SH-SY5Y (cell line): ENCODE data around the gene POLN.

ENCODE experiments used
- GATA2 ChIP-seq: IDR thresholded peaks from 2 replicates; pipeline ENCODE4 v1.6.1; 2011; ENCODE audit warnings: mild to moderate bottlenecking, low read depth, low read length
- GATA3 ChIP-seq: IDR thresholded peaks from 2 replicates; pipeline ENCODE4 v1.6.1; 2011; ENCODE audit warnings: low read depth, mild to moderate bottlenecking, low read length, moderate library complexity

The POLN gene

DNA sequence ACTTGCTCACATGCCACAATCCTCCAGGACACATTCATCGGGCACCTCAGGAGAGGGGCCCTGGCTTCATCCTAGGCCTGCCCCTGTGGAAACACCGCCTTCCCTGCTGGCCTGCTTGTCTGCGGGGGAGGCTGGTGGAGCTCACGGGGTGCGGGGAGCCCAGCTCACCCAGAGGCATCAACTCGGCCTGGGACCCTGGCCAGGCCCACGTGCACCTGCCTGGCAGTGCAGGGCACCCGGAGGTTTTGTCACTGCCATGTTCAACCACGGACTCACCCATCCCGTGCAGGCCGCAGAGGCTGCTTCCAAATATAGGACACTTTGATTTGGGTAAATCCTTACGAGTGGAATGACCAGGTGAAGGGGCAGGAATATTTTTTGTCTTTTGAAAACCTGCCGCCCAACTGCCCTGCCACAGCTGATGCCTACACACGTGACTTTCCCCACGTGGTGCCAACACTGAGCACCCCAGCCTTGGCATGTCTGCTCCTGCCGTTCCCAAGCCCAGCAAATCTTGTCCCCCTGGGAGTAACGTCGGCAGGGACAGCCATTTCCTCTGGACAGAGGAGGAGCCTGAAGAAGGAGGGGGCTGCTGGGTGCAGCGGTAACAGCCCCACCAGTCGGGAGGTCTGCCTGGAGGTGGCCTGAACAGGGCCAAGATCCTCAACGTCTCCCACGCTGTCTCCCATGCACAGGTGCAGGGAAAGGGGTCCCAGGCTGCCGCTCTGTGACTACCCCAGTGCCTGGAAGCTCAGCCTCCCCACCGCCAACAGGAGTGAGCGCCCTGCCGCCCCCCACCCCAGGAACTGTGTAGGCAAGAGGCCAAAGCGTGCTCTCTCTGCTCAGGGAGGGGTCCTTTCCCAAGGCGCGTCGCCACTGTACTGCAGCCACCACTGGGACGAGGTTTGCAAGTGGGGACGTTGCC lies 11.5 kb upstream of the POLN start:
- TF ChIP-seq GATA3 (no peak), GATA2 (no peak)

DNA sequence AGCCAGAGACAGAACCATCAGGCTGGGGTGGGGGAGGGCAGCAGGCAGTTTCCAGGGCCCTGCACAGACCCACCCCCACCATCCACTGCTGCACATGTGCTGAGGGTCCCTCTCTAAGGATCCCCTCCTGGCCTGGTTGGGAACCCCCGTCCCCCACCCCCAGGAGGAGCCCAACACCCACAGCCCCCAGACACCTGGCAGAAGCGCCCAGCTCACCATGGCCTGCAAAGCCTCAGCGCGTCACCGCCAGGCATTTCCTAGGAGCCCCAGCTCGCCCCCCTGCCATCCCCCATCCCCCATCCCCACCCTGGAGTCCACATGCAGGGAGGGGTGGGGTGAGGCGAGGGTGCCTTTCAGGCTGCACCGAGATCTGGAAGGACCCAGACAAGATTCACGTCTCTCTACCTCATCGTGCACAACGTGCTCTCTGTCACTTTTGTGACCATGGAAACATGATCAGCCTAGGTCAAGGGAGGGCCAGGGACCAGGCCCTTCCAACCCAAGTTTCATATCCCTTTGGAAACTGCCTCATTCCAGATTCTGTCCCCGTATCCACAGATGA lies 10.7 kb upstream of the POLN start:
- no peak for TF ChIP-seq GATA3
- TF ChIP-seq GATA2 = no peak

DNA sequence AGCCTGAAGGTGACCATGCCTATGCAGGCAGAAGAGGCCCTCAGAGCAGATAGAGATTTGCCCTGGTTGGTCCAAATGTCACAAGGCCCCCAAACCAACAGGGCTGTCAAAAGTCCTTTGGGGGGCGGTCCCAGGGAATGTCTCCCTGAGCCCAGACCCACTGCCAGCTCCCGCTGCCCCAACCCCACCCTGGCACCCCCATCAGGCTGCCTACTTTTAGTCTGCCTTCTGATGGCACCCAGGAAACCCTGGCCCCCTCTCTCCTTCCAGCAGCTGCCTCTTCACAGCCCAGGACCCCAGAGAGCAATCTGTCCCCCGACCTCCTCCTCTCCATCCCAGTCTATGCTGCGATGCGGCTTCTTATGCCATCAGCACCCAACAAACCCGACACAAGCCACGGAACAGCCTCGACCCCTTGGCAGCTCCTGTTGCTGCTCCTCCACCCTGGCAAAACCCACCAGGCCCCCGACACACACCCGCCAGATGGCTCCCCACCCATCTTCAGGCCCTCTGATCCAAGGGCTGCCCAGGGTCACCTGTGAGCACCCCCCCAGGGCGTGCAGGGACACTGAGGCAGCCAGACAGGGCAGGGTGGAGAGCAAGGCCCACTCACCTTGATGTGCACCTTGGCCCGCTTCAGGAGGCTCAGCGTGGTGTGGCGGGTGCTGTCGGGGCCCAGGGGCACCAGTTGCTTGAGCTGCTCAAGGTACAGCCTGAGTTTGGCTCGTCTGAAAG lies 10.0 kb upstream of the POLN start:
- no peak for TF ChIP-seq GATA2
- no peak for TF ChIP-seq GATA3

DNA sequence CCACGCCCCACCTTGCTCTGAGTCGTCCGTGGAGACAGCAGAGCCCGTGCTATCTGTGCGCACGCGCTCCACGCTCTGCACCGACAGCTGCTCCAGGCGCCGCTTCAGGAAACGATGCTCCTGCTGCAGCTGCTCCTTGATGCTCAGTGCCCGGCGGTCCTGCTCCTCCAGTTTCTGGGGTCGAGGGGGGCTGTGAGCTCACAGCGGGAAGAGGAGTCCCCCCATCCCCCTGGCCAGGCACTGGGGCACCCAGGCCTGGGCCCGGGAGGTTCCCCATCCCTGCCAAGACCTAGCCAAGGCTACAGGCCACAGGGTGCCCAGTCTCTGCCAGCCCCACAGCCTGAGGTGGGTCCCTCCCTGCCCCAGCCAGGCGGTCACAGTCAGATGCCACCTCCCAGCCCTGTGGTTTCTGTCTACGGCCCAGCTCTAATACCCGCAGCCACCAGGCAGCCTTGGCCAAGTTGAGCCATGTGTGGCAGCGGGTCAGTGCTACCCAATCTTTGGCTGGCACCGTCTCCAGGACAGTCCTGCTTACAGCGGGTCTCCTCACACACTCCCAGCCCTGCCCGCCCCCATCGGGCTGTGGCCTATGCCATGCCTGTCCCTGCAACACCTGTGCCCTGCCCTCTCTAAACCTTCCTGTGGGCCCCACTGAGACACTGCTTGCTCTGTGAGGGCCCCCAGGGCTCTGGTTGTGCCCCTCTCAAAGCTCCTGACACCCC lies 9.3 kb upstream of the POLN start:
- TF ChIP-seq GATA3 = no peak
- TF ChIP-seq GATA2 = no peak

DNA sequence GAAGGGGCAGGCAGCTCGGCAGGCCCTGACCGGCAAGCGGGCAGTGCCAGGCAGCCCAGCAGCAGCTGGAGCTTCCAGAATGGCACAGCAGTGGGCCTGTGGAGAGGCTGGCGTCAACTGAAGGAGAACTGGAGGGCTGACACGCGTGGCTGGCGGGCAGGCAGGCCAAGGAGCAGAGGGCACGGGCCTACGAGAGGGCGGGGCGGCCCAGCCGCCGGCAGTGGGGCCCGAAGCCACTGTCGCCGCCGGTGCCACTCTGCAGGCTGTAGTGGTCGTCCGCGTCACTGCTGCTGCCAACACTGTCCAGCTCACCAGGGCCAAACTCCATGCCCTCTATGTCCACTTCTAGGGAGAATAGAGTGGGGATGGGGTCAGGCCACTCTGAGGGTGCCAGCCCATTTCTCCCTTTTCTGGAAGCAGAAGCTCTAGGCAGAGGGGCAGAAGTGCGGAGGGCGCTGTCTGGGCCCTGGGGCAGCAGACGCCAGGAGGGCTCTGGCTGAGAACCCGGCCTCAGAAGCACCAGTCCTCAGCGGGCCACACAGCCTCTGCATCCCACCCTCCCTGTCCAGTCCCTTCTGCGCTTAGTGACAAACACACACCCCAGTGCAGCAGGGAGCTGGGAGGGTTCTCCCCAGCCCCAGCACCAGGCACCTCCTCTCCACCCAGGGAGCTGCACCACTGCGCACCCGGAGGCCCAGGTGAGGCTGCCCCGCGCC lies 8.6 kb upstream of the POLN start:
- TF ChIP-seq GATA3 = no peak
- TF ChIP-seq GATA2 = no peak

DNA sequence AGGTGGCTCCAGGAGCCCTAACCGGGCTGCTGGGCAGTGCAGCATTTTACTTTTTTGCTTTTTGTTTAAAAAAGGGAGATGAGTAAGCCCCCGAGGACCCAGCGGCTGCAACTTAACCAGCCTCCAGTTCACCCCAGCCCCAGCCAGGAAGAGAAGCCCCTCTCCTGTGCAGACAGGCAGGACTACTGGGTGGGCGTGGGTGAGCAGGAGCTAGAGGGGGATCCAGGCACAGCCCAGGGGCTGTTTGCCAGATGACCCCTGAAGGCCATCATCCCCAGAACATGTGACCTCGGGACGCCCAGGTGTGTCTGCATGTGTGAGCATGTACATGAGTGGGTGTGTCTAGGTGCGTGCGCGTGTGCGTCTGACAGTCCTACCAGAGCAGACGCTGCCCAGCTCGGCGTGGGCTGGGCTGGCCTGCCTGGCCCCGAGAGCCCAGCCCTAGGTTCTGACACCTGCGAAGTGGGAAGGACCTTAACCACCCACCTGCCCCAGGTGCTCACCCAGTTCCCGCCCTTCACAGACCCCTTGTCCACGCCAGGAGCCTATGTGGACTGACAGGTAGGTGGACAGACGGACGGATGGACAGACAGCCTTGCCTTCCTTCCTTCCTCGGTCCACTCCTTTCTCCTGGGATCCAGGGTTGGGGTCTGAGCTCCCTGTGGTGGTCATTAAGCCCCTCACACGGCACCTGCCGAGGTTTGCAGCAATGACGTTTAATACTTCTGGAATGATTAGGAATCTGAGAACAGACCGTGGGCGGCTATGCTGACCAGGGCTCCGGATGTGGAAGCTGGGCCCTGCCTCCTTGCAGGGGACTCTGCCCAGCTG lies 7.8 kb upstream of the POLN start:
- no peak for TF ChIP-seq GATA2
- no peak for TF ChIP-seq GATA3

DNA sequence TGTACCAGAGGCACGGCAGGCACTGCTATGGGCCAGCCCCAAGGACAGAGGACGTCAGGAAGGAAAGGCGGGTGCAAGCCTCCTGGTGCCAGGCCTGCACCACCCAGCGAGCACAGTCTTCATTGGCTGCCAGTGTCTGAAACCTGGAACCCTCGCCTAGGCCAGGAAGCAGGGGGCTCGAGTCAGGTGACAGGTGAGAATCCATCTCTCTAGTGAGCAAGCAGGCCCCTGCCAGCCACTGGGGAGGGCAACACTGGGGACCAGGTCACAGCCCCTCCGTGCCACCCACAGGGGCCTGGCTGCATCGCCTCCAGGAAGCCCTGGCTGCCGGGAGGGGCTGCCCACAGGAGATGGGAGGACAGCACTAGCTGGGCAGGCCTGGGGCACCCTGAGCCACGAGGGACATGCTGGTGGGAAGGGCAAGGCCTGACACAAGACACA lies 6.9 kb upstream of the POLN start:
- no peak for TF ChIP-seq GATA2
- TF ChIP-seq GATA3 = no peak

DNA sequence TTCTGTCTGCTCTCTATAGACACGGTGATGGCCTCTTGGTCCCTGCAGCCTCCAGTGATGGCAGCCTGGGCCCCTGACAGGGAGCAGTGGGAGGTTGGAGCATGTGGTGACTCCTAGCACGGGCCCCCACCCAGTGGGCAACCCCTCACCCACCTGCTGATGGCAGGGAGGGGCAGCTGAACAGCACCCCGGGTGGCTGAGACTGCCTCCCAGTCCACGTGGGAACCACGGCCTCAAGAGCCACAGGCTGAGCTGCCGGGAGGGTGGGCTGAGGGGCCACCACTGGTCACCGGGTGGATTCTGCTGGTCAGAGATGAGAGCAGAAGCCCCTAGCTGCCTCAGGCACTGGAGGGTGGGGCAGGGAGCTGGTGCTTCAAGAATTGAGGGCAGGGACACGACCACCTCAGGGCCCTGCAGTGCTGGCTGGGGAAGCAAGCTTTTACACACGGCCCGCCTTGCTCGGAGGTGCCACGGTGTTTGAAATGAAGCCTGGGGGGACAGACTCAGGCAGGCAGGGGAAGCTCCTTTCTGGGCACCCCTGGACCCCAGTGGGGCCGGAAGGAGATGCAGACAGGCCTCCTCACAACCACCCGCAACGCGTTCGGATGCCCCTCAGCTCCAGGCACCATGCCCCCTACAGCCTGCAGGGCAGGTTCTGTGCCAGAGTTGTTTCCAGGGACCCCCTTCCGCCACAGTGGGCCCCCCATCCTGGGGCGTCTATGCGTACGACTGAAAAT lies 6.3 kb upstream of the POLN start:
- TF ChIP-seq GATA3 = no peak

DNA sequence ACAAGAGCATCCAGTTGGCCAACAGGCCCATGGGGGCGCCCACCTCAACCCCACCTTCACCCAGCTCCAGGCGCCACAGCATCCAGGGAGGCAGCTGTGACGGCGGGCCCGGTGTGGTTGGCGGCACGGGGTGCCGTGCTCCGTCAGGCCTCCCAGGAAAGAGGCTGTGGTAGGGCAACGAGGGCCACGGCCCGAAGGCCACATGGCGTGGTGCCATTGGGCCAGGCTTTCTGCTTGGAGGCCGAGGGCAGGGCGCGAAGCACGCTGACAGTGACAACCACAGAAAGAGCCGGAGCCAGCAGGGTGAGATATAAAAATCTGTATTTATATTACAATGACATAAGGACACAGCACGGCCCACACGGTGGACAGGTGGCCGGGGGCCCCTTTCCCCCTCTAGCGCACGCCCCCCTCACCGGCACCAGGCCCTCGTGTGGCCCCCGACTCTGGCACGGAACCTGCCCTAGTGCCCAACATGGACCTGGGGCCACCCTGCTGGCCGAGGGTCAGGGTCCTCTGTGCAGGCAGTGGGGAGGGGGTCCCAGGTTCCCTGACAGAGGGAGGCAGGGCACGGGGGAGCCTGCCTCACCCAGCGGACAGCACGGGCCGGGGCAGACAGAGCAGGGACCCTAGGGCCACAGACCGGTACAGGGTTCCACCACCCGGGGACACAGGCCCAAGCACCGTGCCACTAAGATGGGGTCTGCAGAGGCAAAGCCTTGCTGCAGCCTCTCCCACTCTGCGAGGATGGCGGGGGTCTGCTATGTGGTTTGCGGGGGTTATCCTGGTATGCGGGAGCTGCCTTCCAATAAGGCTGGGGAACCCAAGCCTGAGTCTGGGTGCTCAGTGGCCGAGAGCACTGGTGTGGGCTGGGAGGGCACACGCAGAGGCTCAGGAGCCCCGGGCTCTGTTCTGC lies 5.5 kb upstream of the POLN start:
- TF ChIP-seq GATA2 (no peak), GATA3 (no peak)

DNA sequence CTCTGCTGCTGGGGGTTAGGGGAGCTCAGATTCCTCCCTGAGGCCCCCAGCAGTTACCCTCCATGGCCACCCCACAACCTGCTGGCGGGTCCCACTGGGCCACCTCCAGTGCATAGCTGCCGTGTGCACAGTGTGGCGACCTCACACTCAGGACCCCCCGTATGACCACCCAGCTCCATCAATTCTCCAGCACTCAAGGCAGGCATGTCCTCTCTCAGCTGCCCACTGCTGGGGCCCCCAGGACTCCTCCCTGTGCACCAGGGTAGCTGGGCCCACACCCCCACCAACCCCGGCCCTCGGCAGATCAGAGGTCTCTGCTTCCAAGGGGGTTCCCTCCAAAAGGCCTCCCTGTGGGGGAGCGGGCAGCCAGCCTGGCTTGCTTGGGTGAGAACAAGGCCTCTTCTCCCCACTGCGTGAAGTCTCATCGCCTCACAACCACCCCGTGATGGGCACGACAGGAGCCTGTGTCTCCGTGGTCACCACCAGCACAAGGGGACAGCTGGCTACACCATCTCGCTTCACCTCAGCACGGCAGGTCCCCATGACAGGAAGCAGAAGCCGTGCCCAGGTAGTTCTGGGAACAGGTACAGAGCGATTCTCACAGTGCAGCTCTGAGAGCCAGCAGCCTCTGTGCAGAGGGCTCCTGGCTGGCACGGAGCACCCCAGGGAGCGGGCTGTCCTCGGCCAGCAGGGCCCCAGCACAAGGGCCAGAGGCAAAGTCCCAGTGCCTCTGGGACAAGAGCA lies 4.6 kb upstream of the POLN start:
- TF ChIP-seq GATA2 (no peak), GATA3 (no peak)
